ENCODE data around the gene EVI5L.

The EVI5L gene

GRCh38 chr19:7818806-7819205 lies 11.2 kb upstream of the EVI5L start:
- no peak for DNase-seq

- no peak for DNase-seq
Observed at GRCh38 chr19:7819337-7819736, 10.7 kb upstream of the EVI5L start.

GRCh38 chr19:7820588-7820987 lies 9.4 kb upstream of the EVI5L start:
- DNase-seq: no peak

- DNase-seq: no peak
Observed at GRCh38 chr19:7822910-7823515, 7.0 kb upstream of the EVI5L start.

- DNase-seq: no peak
Observed at GRCh38 chr19:7823686-7824301, 6.2 kb upstream of the EVI5L start.

GRCh38 chr19:7829166-7829520 lies 875 bp upstream of the EVI5L start:
- DNase-seq: no peak

- DNase-seq: peak in 1 of 3 experiments; percentile 49
Observed at GRCh38 chr19:7830272-7830771, 304 bp downstream of the EVI5L start.

GRCh38 chr19:7830823-7831222 lies 805 bp downstream of the EVI5L start:
- DNase-seq: no peak

- no peak for DNase-seq
Observed at GRCh38 chr19:7831452-7831851, 1.4 kb downstream of the EVI5L start.

- no peak for DNase-seq
Observed at GRCh38 chr19:7832009-7832408, 2.0 kb downstream of the EVI5L start.

GRCh38 chr19:7832781-7833180 lies 2.8 kb downstream of the EVI5L start:
- no peak for DNase-seq

- DNase-seq: no peak
Observed at GRCh38 chr19:7833225-7834099, 3.4 kb downstream of the EVI5L start.

- DNase-seq: no peak
Observed at GRCh38 chr19:7839476-7839875, 9.5 kb downstream of the EVI5L start.

GRCh38 chr19:7840629-7841028 lies 10.6 kb downstream of the EVI5L start:
- DNase-seq: no peak

- no peak for DNase-seq
Observed at GRCh38 chr19:7841751-7842660, 12.0 kb downstream of the EVI5L start.

GRCh38 chr19:7842661-7843294 lies 12.8 kb downstream of the EVI5L start:
- no peak for DNase-seq

GRCh38 chr19:7843521-7843920 lies 13.5 kb downstream of the EVI5L start:
- no peak for DNase-seq

- no peak for DNase-seq
Observed at GRCh38 chr19:7844405-7844804, 14.4 kb downstream of the EVI5L start.

GRCh38 chr19:7844951-7845350 lies 14.9 kb downstream of the EVI5L start:
- no peak for DNase-seq

GRCh38 chr19:7845390-7846154 lies 15.6 kb downstream of the EVI5L start:
- DNase-seq: no peak

- no peak for DNase-seq
Observed at GRCh38 chr19:7846155-7846646, 16.2 kb downstream of the EVI5L start.
